DMS 273 (cell line): ENCODE data around the gene TMEM167A.
"Not testable (repeated sequence)": the region's sequence is repeated elsewhere in the genome, so short reads cannot be mapped to it uniquely, and the experiment has no call there.

ENCODE experiments used
- DNase-seq: peaks from one replicate; lab custom pipeline; 2025; ENCODE audit not compliant: unreplicated experiment; lab: John Stamatoyannopoulos, UW

TMEM167A gene

GRCh38 chr5:83092619-83093018 is 15.4 kb upstream of the TMEM167A start:
- no peak for DNase-seq

- DNase-seq = no peak
Measured at GRCh38 chr5:83090169-83090568, 13.0 kb upstream of the TMEM167A start.

GRCh38 chr5:83085106-83085505 is 7.9 kb upstream of the TMEM167A start:
- no peak for DNase-seq

- no peak for DNase-seq
Measured at GRCh38 chr5:83084336-83084735, 7.1 kb upstream of the TMEM167A start.

GRCh38 chr5:83082750-83083149 is 5.6 kb upstream of the TMEM167A start:
- DNase-seq = no peak

GRCh38 chr5:83077662-83078261 is 568 bp upstream of the TMEM167A start:
- DNase-seq = peak; percentile 65

- DNase-seq = no peak
Measured at GRCh38 chr5:83072966-83073365, 4.2 kb downstream of the TMEM167A start.

- no peak for DNase-seq
Measured at GRCh38 chr5:83071286-83072051, 5.7 kb downstream of the TMEM167A start.

GRCh38 chr5:83069096-83069799 is 7.9 kb downstream of the TMEM167A start:
- no peak for DNase-seq

- DNase-seq = not testable (repeated sequence)
Measured at GRCh38 chr5:83067377-83067776, 9.8 kb downstream of the TMEM167A start.

GRCh38 chr5:83066548-83067110 is 10.6 kb downstream of the TMEM167A start:
- no peak for DNase-seq

GRCh38 chr5:83059341-83059740 is 17.9 kb downstream of the TMEM167A start:
- no peak for DNase-seq

GRCh38 chr5:83058726-83059125 is 18.5 kb downstream of the TMEM167A start:
- no peak for DNase-seq

- DNase-seq = no peak
Measured at GRCh38 chr5:83055166-83055565, 22.0 kb downstream of the TMEM167A start.

- DNase-seq = no peak
Measured at GRCh38 chr5:83050723-83051340, 26.4 kb downstream of the TMEM167A start.

- DNase-seq = no peak
Measured at GRCh38 chr5:83049370-83049885, 27.8 kb downstream of the TMEM167A start.

GRCh38 chr5:83048811-83049210 is 28.4 kb downstream of the TMEM167A start:
- DNase-seq = no peak

- no peak for DNase-seq
Measured at GRCh38 chr5:83048277-83048676, 28.9 kb downstream of the TMEM167A start.

- no peak for DNase-seq
Measured at GRCh38 chr5:83044926-83045325, 32.3 kb downstream of the TMEM167A start.

GRCh38 chr5:83042507-83042906 is 34.7 kb downstream of the TMEM167A start:
- no peak for DNase-seq

- no peak for DNase-seq
Measured at GRCh38 chr5:83038924-83039323, 38.3 kb downstream of the TMEM167A start.
